DOHH2 (cell line): ENCODE results near the gene KANSL3.

Experiments
- H3F3A ChIP-seq: fragments of 200-600 bp; sonication (generic), shearing (Covaris generic); 2 replicates; pipeline ENCODE4 v1.6.0; 2016; ENCODE audit warnings: antibody characterized with exemption, mild to moderate bottlenecking; ENCODE audit not compliant: control insufficient read depth, insufficient read depth
- H3K27ac ChIP-seq: fragments of 200-600 bp; sonication (generic); 2 replicates; pipeline ENCODE4 v1.5.1; 2014; ENCODE audit warnings: low read depth, mild to moderate bottlenecking, low read length, moderate library complexity
- H3K27me3 ChIP-seq: fragments of 200-600 bp; sonication (generic); 2 replicates; pipeline ENCODE4 v1.6.1; 2014; ENCODE audit warnings: mild to moderate bottlenecking, low read length, mixed read lengths; ENCODE audit not compliant: control insufficient read depth
- H3K36me3 ChIP-seq: fragments of 200-600 bp; sonication (generic); 2 replicates; pipeline ENCODE4 v1.6.1; 2014; ENCODE audit warnings: mild to moderate bottlenecking, low read length, moderate library complexity, mixed read lengths; ENCODE audit not compliant: control insufficient read depth
- H3K4me1 ChIP-seq: fragments of 200-600 bp; sonication (generic); 2 replicates; pipeline ENCODE4 v1.6.1; 2014; ENCODE audit warnings: mild to moderate bottlenecking, low read length, mixed read lengths; ENCODE audit not compliant: control insufficient read depth
- H3K4me2 ChIP-seq: fragments of 200-600 bp; sonication (generic); 2 replicates; pipeline ENCODE4 v1.6.0; 2014; ENCODE audit warnings: mild to moderate bottlenecking, low read length, moderate library complexity
- H3K4me3 ChIP-seq: fragments of 200-600 bp; sonication (generic); 2 replicates; pipeline ENCODE4 v1.5.1; 2014; ENCODE audit warnings: mild to moderate bottlenecking, low read length, mixed read lengths
- H3K79me2 ChIP-seq: fragments of 200-600 bp; sonication (generic); 2 replicates; pipeline ENCODE4 v1.6.1; 2014; ENCODE audit warnings: mild to moderate bottlenecking, low read length, mixed read lengths; ENCODE audit not compliant: control insufficient read depth
- H3K9me2 ChIP-seq: fragments of 200-600 bp; sonication (generic); replicated peaks from 2 replicates; pipeline ENCODE4 v1.6.1; 2014; ENCODE audit warnings: mild to moderate bottlenecking, low read length, mixed read lengths; ENCODE audit not compliant: control insufficient read depth
- H3K9me3 ChIP-seq: fragments of 200-600 bp; sonication (generic); 2 replicates; pipeline ENCODE4 v1.6.1; 2014; ENCODE audit warnings: antibody characterized with exemption, low read length, mixed read lengths; ENCODE audit not compliant: control insufficient read depth, insufficient read depth
- H4K20me1 ChIP-seq: fragments of 200-600 bp; sonication (generic); 2 replicates; pipeline ENCODE4 v1.6.0; 2014; ENCODE audit warnings: low read depth, mild to moderate bottlenecking, antibody characterized with exemption, low read length, moderate library complexity; ENCODE audit not compliant: control insufficient read depth, insufficient read depth
- CTCF ChIP-seq: fragments of 200-600 bp; sonication (generic); IDR thresholded peaks from one replicate; pipeline ENCODE4 v1.5.1; 2014; ENCODE audit warnings: antibody characterized with exemption, mild to moderate bottlenecking, low read depth, low read length; ENCODE audit not compliant: poor library complexity, severe bottlenecking
- EZH2phosphoT487 ChIP-seq: fragments of 200-600 bp; sonication (generic); IDR thresholded peaks from 2 replicates; pipeline ENCODE4 v1.6.1; 2017; ENCODE audit warnings: borderline replicate concordance, mild to moderate bottlenecking, antibody characterized with exemption, low read length, moderate library complexity, mixed read lengths

The KANSL3 gene

GRCh38 chr2:96594282-96594681, 43.8 kb downstream of the KANSL3 start:
- H3K27me3 ChIP-seq: no peaks in the 10 kb centered on the region
- 0 out of 2 replicates have a peak, but pooled peaks cover 3% of the 10 kb centered on the region for H4K20me1 ChIP-seq
- no peaks in the 10 kb centered on the region for H3K9me2 ChIP-seq
- peaks cover 73% of the 10 kb centered on the region for H3K36me3 ChIP-seq
- no peak overlapping the region for H3K27ac ChIP-seq
- no peaks in the 10 kb centered on the region for H3F3A ChIP-seq
- H3K4me1 ChIP-seq: no peaks in the 10 kb centered on the region
- H3K79me2 ChIP-seq: no peaks in the 10 kb centered on the region
- no peaks in the 10 kb centered on the region for H3K9me3 ChIP-seq
- H3K4me3 ChIP-seq: no peak overlapping the region
- no peak overlapping the region for H3K4me2 ChIP-seq
- no peak for TF ChIP-seq EZH2phosphoT487
- no peak for TF ChIP-seq CTCF

DNA sequence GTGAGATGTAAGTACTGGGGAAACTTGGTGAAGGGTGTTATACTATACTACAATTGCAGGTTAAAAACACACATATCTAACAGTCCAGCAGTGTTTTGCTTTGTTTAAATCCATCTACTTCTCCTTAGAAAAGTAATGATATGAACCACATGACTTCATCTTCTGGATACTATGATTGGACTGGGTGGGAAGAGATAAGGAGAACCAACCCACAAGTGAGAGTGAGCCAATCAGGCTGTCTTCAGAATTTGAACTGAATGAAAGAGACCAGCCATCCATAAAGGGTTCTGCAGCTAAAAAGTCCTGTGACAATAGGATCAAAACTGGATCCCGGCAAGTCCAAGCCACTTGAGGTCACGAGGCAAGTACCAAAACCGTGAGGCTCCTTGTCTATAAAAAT, 46.6 kb downstream of the KANSL3 start:
- H3K9me3 ChIP-seq: no peaks in the 10 kb centered on the region
- H3K27me3 ChIP-seq: no peaks in the 10 kb centered on the region
- no peaks in the 10 kb centered on the region for H3F3A ChIP-seq
- no peak overlapping the region for H3K4me3 ChIP-seq
- TF ChIP-seq EZH2phosphoT487 (no peak), CTCF (no peak)
- peaks cover 50% of the 10 kb centered on the region for H3K36me3 ChIP-seq
- no peaks in the 10 kb centered on the region for H3K4me1 ChIP-seq
- no peaks in the 10 kb centered on the region for H3K9me2 ChIP-seq
- H3K79me2 ChIP-seq: no peaks in the 10 kb centered on the region
- no peaks in the 10 kb centered on the region for H4K20me1 ChIP-seq
- no peak overlapping the region for H3K27ac ChIP-seq
- H3K4me2 ChIP-seq: no peak overlapping the region

GRCh38 chr2:96591054-96591453, 47.1 kb downstream of the KANSL3 start:
- no peaks in the 10 kb centered on the region for H3K9me3 ChIP-seq
- peaks cover 46% of the 10 kb centered on the region for H3K36me3 ChIP-seq

More at GRCh38 chr2:96591054-96591453, 47.1 kb downstream of the KANSL3 start:
- no peak for TF ChIP-seq CTCF
- no peak for TF ChIP-seq EZH2phosphoT487
- no peak overlapping the region for H3K4me3 ChIP-seq
- no peaks in the 10 kb centered on the region for H3K4me1 ChIP-seq
- no peak overlapping the region for H3K27ac ChIP-seq
- H3K27me3 ChIP-seq: no peaks in the 10 kb centered on the region
- no peak overlapping the region for H3K4me2 ChIP-seq
- no peaks in the 10 kb centered on the region for H3K9me2 ChIP-seq
- H3F3A ChIP-seq: no peaks in the 10 kb centered on the region
- H4K20me1 ChIP-seq: no peaks in the 10 kb centered on the region
- no peaks in the 10 kb centered on the region for H3K79me2 ChIP-seq
